Hepatocyte (in vitro differentiated cells): ENCODE results near the gene TSPAN12. TPM values are rescaled to one million over a fixed set of nuclear protein-coding genes. Genes with fewer than 3 reads are reported as not detected.

Experiments
- DNase-seq: peaks from one replicate; pipeline ENCODE4 v3.0.0-alpha.2; 2016; ENCODE audit warnings: low spot score
- H2AFZ ChIP-seq: fragments of 200-600 bp; sonication (generic); 2 replicates; pipeline ENCODE4 v1.6.0; 2016; ENCODE audit warnings: antibody characterized with exemption, mild to moderate bottlenecking
- H3K27ac ChIP-seq: fragments of 200-600 bp; sonication (generic); 2 replicates; pipeline ENCODE4 v1.5.1; 2016; ENCODE audit warnings: mild to moderate bottlenecking
- H3K27me3 ChIP-seq: fragments of 200-600 bp; sonication (generic); 2 replicates; pipeline ENCODE4 v1.6.1; 2016
- H3K36me3 ChIP-seq: fragments of 200-600 bp; sonication (generic); replicated peaks from 2 replicates; pipeline ENCODE4 v1.5.1; 2016; ENCODE audit warnings: low read depth; ENCODE audit not compliant: insufficient read depth
- H3K4me1 ChIP-seq: fragments of 200-600 bp; sonication (generic); 2 replicates; pipeline ENCODE4 v1.5.1; 2016; ENCODE audit warnings: mild to moderate bottlenecking, moderate library complexity; ENCODE audit not compliant: insufficient read depth
- H3K4me2 ChIP-seq: fragments of 200-600 bp; sonication (generic); 2 replicates; pipeline ENCODE4 v1.6.0; 2016
- H3K4me3 ChIP-seq: fragments of 200-600 bp; sonication (generic); 2 replicates; pipeline ENCODE4 v1.5.1; 2016; ENCODE audit warnings: mild to moderate bottlenecking
- H3K79me2 ChIP-seq: fragments of 200-600 bp; sonication (generic); 2 replicates; pipeline ENCODE4 v1.6.0; 2017; ENCODE audit warnings: mild to moderate bottlenecking
- H3K9me2 ChIP-seq: fragments of 200-600 bp; sonication (generic); replicated peaks from 2 replicates; pipeline ENCODE4 v1.6.0; 2017; ENCODE audit warnings: mild to moderate bottlenecking; ENCODE audit not compliant: insufficient read depth
- H3K9me3 ChIP-seq: fragments of 200-600 bp; sonication (generic); 2 replicates; pipeline ENCODE4 v1.5.1; 2016; ENCODE audit warnings: low read depth, mild to moderate bottlenecking
- H4K20me1 ChIP-seq: fragments of 200-600 bp; sonication (generic); 2 replicates; pipeline ENCODE4 v1.6.0; 2016; ENCODE audit warnings: mild to moderate bottlenecking; ENCODE audit not compliant: insufficient read depth, poor library complexity, severe bottlenecking
- EZH2 ChIP-seq: fragments of 200-600 bp; sonication (generic); IDR thresholded peaks from 2 replicates; pipeline ENCODE4 v1.6.1; 2016; ENCODE audit warnings: antibody characterized with exemption, mild to moderate bottlenecking, borderline replicate concordance
- EZH2phosphoT487 ChIP-seq: fragments of 200-600 bp; sonication (generic); IDR thresholded peaks from one replicate; pipeline ENCODE4 v1.6.1; 2018; ENCODE audit warnings: antibody characterized with exemption, mild to moderate bottlenecking, low read depth, moderate library complexity; ENCODE audit not compliant: unreplicated experiment, severe bottlenecking
- WGBS: methylation state at CpG from one replicate; pipeline ENCODE4 v1.1.6; 2016; ENCODE audit warnings: low lambda C conversion rate; ENCODE audit errors: missing lambda C conversion rate; 5-methylcytosine and 5-hydroxymethylcytosine counted together
- polyA plus RNA-seq: library from polyadenylated mRNA; unstranded; fragments of >200 nt; fragmentation: Nextera tagmentation; extraction: Ambion mirVana; gene quantifications from 2 replicates; pipeline ENCODE4 v1.2.1, GENCODE V29; 2016
- total RNA-seq: library from RNA; depleted of rRNA; stranded (reverse); fragments of >200 nt; gene quantifications from 2 replicates; pipeline ENCODE4 v1.2.3, GENCODE V29; 2014
- TF ChIP-seq, protein P1 (sequence below): fragments of 200-600 bp; sonication (generic); IDR thresholded peaks from 2 replicates; pipeline ENCODE4 v1.5.1; 2016; ENCODE audit warnings: antibody characterized with exemption, mild to moderate bottlenecking; ENCODE audit not compliant: poor library complexity

Gene TSPAN12
- total and polyA plus RNA-seq, 2 experiments from 2014 or later, result 16.8 to 26.0 TPM

DNA sequence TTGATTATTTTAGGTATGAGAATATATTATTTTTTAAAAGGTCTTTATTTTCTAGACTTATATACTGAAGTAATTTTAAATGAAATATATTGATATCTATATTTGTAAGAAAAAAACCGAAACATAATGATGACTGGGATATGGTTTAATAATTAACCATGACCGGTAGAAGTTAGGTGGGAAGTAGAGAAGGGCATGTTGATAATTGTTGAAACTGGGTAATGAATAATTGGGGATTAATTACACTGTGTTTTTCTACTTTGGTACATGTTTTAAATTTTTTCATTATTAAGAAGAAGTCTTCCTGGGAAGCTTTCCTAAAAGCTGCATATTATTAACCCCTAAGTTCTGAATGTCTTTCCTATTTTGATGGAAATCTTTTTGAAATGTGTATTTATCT is 16.3 kb downstream of the TSPAN12 start:
- Histone ChIP-seq H3K27me3 (no peaks in the 10 kb centered on the region), H3K4me1 (no peaks in the 10 kb centered on the region), H3K79me2 (no peaks in the 10 kb centered on the region), H3K27ac (no peak overlapping the region), H3K9me2 (no peaks in the 10 kb centered on the region), H3K9me3 (no peaks in the 10 kb centered on the region), H2AFZ (no peak overlapping the region), H3K4me2 (no peak overlapping the region), H4K20me1 (no peaks in the 10 kb centered on the region), H3K4me3 (no peak overlapping the region), H3K36me3 (no peaks in the 10 kb centered on the region)
- TF ChIP-seq EZH2 (no peak), EZH2phosphoT487 (no peak)
- TF ChIP-seq, protein P1, sequence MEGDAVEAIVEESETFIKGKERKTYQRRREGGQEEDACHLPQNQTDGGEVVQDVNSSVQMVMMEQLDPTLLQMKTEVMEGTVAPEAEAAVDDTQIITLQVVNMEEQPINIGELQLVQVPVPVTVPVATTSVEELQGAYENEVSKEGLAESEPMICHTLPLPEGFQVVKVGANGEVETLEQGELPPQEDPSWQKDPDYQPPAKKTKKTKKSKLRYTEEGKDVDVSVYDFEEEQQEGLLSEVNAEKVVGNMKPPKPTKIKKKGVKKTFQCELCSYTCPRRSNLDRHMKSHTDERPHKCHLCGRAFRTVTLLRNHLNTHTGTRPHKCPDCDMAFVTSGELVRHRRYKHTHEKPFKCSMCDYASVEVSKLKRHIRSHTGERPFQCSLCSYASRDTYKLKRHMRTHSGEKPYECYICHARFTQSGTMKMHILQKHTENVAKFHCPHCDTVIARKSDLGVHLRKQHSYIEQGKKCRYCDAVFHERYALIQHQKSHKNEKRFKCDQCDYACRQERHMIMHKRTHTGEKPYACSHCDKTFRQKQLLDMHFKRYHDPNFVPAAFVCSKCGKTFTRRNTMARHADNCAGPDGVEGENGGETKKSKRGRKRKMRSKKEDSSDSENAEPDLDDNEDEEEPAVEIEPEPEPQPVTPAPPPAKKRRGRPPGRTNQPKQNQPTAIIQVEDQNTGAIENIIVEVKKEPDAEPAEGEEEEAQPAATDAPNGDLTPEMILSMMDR, result no peak
- WGBS, result 79% methylated on average over 2 of the region's 2 CpGs
- no peak for DNase-seq

DNA sequence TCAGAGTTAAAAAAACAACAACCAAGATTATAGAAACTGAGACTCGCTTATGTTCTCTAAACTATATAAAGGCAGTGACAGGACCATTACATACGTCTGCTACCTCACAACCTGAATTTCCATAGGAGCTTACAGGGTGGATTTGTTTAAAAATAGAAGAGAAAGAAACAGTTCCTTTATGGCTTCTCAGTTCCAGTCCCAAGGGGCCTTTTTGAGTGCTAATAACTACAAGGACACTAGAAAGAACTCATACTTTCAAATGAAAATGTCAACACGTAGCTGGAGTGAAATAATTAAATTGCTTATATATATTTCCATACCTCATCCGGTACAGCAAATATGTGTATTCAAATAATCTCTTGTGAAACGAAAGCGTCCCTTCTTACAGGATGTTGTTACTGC is 19.7 kb downstream of the TSPAN12 start:
- H3K9me3 ChIP-seq, result no peaks in the 10 kb centered on the region
- H3K36me3 ChIP-seq, result no peaks in the 10 kb centered on the region
- no peaks in the 10 kb centered on the region for H3K4me1 ChIP-seq
- no peaks in the 10 kb centered on the region for H3K27me3 ChIP-seq
- H4K20me1 ChIP-seq, result no peaks in the 10 kb centered on the region
- no peak overlapping the region for H2AFZ ChIP-seq
- no peaks in the 10 kb centered on the region for H3K9me2 ChIP-seq
- H3K4me2 ChIP-seq, result no peak overlapping the region
- no peak overlapping the region for H3K27ac ChIP-seq
- WGBS, result 84% methylated on average over 6 of the region's 6 CpGs
- no peak for TF ChIP-seq EZH2
- TF ChIP-seq, protein P1, result no peak
- TF ChIP-seq EZH2phosphoT487, result no peak
- H3K79me2 ChIP-seq, result no peaks in the 10 kb centered on the region
- H3K4me3 ChIP-seq, result no peak overlapping the region
- no peak for DNase-seq

DNA sequence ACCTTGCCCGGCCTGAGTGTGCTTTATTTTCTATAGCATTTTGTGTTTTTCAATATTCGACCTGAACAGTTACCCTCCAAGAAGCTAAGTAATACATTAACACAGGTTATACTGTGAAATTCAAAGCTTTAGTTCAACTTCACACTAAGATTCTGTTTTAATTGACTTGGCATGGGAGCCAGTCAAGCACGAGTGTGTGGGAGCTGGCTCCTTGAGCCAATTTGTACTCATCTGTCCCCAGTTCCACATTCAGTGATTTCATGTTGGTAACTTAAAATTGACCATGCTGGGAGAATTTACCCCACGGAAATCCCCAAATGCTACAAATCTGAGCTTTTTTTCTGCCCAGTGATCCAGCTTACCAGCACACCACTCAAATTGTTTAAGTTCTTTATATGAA is 20.3 kb downstream of the TSPAN12 start:
- Histone ChIP-seq H3K27ac (no peak overlapping the region), H3K4me2 (no peak overlapping the region), H3K9me3 (no peaks in the 10 kb centered on the region), H3K79me2 (no peaks in the 10 kb centered on the region), H2AFZ (no peak overlapping the region), H3K4me1 (no peaks in the 10 kb centered on the region), H4K20me1 (no peaks in the 10 kb centered on the region), H3K27me3 (no peaks in the 10 kb centered on the region), H3K9me2 (no peaks in the 10 kb centered on the region), H3K4me3 (no peak overlapping the region), H3K36me3 (no peaks in the 10 kb centered on the region)
- WGBS, result 93% methylated on average over 4 of the region's 4 CpGs
- DNase-seq, result no peak
- TF ChIP-seq EZH2 (no peak), EZH2phosphoT487 (no peak)
- TF ChIP-seq, protein P1, result no peak

DNA sequence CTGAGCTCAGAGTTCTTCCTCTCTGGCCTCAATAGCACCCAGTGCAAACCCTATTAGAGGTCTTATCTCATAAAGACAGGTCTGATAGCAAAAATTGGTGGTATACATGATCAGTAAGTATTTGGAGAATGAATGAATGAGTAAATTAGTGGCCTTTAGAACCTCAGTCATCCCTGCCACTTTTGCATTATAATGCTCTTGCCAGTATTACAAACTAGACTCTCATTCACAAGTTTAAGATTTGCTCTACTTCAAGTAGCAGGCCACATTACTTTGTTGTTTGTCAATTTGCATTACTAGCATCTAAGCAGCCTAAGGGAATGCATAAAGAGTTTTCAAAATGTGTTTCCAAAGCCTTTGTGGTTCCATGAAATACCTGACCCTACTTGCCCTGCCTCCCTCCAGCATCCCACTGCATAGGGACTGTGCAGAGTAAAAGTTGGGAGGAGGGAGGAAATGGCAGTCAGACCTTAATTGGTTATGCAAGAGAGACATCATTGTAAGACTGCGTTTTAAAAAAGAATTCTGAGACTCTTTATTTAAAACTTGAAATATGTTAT is 21.3 kb downstream of the TSPAN12 start:
- TF ChIP-seq, protein P1, result no peak
- TF ChIP-seq EZH2phosphoT487, result no peak
- TF ChIP-seq EZH2, result no peak
- H2AFZ ChIP-seq, result no peak overlapping the region

More for the DNA sequence above, 21.3 kb downstream of the TSPAN12 start:
- Histone ChIP-seq H3K4me1 (no peaks in the 10 kb centered on the region), H4K20me1 (no peaks in the 10 kb centered on the region), H3K27me3 (no peaks in the 10 kb centered on the region), H3K9me2 (no peaks in the 10 kb centered on the region), H3K27ac (no peak overlapping the region), H3K79me2 (no peaks in the 10 kb centered on the region), H3K4me3 (no peak overlapping the region), H3K36me3 (no peaks in the 10 kb centered on the region), H3K4me2 (no peak overlapping the region), H3K9me3 (no peaks in the 10 kb centered on the region)
- 86% methylated on average over 1 of the region's 1 CpG for WGBS
- DNase-seq, result no peak
